Activated T-helper 17 cell treated with anti-CD3 and anti-CD28 coated beads, Interleukin-2, amount 50 U/mL, for 72 hours (primary cell): ENCODE measurements around the gene ST6GALNAC2. TPM values are rescaled to one million over a fixed set of nuclear protein-coding genes. Genes with fewer than 3 reads are reported as not detected.
A peak's percentile ranks its signal among the peaks of the same experiment; 100 is the strongest.
"Not testable (repeated sequence)": the region's sequence is repeated elsewhere in the genome, so short reads cannot be mapped to it uniquely, and the experiment has no call there.

Source experiments
- ATAC-seq: fragments of 150-1000 bp; cut with Tn5 transposase; replicated peaks from 2 replicates; pipeline ENCODE4 v1.10.0; 2021; ENCODE audit warnings: mild to moderate bottlenecking, moderate library complexity
- H3K27ac Mint-ChIP-seq: one replicate; pipeline ENCODE4 v1.8.0; 2022; ENCODE audit warnings: mixed read lengths
- H3K27me3 Mint-ChIP-seq: one replicate; pipeline ENCODE4 v1.8.0; 2022; ENCODE audit warnings: mixed read lengths
- H3K36me3 Mint-ChIP-seq: one replicate; pipeline ENCODE4 v1.8.0; 2022; ENCODE audit warnings: low read depth, mild to moderate bottlenecking, mixed read lengths
- H3K4me1 Mint-ChIP-seq: one replicate; pipeline ENCODE4 v1.8.0; 2022; ENCODE audit warnings: mixed read lengths
- H3K4me3 Mint-ChIP-seq: one replicate; pipeline ENCODE4 v1.8.0; 2022; ENCODE audit warnings: mild to moderate bottlenecking, mixed read lengths
- H3K9me3 Mint-ChIP-seq: one replicate; pipeline ENCODE4 v1.8.0; 2022; ENCODE audit warnings: mixed read lengths
- total RNA-seq, 2 donors: library from RNA; stranded (reverse); gene quantifications; one replicate each; pipeline ENCODE4 v1.2.3, GENCODE V29; 2022

The ST6GALNAC2 gene
- total RNA-seq, 2 donors from 2014 or later = 0.29 TPM; not detected in 1

- Mint-ChIP-seq H3K27me3 (no peaks in the 10 kb centered on the region), H3K4me3 (no peak overlapping the region), H3K9me3 (no peaks in the 10 kb centered on the region), H3K4me1 (peaks cover 14% of the 10 kb centered on the region), H3K27ac (no peak overlapping the region), H3K36me3 (peaks cover 20% of the 10 kb centered on the region)
- no peak for ATAC-seq
Observed at GRCh38 chr17:76570457-76570856, 15.2 kb downstream of the ST6GALNAC2 start.

- ATAC-seq = no peak
- Mint-ChIP-seq H3K36me3 (peaks cover 27% of the 10 kb centered on the region), H3K9me3 (no peaks in the 10 kb centered on the region), H3K4me3 (no peak overlapping the region), H3K4me1 (peaks cover 18% of the 10 kb centered on the region), H3K27me3 (no peaks in the 10 kb centered on the region), H3K27ac (no peak overlapping the region)
Observed at GRCh38 chr17:76569607-76570279, 15.9 kb downstream of the ST6GALNAC2 start.

GRCh38 chr17:76568811-76569221, 16.8 kb downstream of the ST6GALNAC2 start:
- Mint-ChIP-seq H3K27ac (no peak overlapping the region), H3K27me3 (no peaks in the 10 kb centered on the region)
- no peak for ATAC-seq

GRCh38 chr17:76567634-76568432, 17.8 kb downstream of the ST6GALNAC2 start:
- no peak overlapping the region for H3K27ac Mint-ChIP-seq
- no peaks in the 10 kb centered on the region for H3K9me3 Mint-ChIP-seq
- no peak for ATAC-seq
- peaks cover 42% of the 10 kb centered on the region for H3K36me3 Mint-ChIP-seq
- no peaks in the 10 kb centered on the region for H3K27me3 Mint-ChIP-seq
- peaks cover 22% of the 10 kb centered on the region for H3K4me1 Mint-ChIP-seq
- no peak overlapping the region for H3K4me3 Mint-ChIP-seq

More at GRCh38 chr17:76568811-76569221, 16.8 kb downstream of the ST6GALNAC2 start:
- Mint-ChIP-seq H3K4me3 (no peak overlapping the region), H3K4me1 (peaks cover 18% of the 10 kb centered on the region), H3K9me3 (no peaks in the 10 kb centered on the region), H3K36me3 (peaks cover 32% of the 10 kb centered on the region)

- peaks cover 50% of the 10 kb centered on the region for H3K36me3 Mint-ChIP-seq
- ATAC-seq = no peak
- H3K27ac Mint-ChIP-seq = peak overlapping the region; percentile 19
- H3K4me1 Mint-ChIP-seq = peaks cover 26% of the 10 kb centered on the region
- H3K27me3 Mint-ChIP-seq = no peaks in the 10 kb centered on the region
- no peak overlapping the region for H3K4me3 Mint-ChIP-seq
- H3K9me3 Mint-ChIP-seq = no peaks in the 10 kb centered on the region
Observed at GRCh38 chr17:76566988-76567431, 18.6 kb downstream of the ST6GALNAC2 start.

GRCh38 chr17:76566613-76566943, 19.1 kb downstream of the ST6GALNAC2 start:
- ATAC-seq = no peak
- H3K36me3 Mint-ChIP-seq = peaks cover 55% of the 10 kb centered on the region
- H3K4me1 Mint-ChIP-seq = peaks cover 30% of the 10 kb centered on the region
- H3K27ac Mint-ChIP-seq = no peak overlapping the region
- H3K4me3 Mint-ChIP-seq = no peak overlapping the region
- no peaks in the 10 kb centered on the region for H3K9me3 Mint-ChIP-seq
- no peaks in the 10 kb centered on the region for H3K27me3 Mint-ChIP-seq

- Mint-ChIP-seq H3K4me1 (peaks cover 33% of the 10 kb centered on the region), H3K4me3 (peak overlapping the region; percentile 1), H3K36me3 (peaks cover 61% of the 10 kb centered on the region), H3K27ac (peak overlapping the region; percentile 55), H3K27me3 (no peaks in the 10 kb centered on the region), H3K9me3 (no peaks in the 10 kb centered on the region)
- no peak for ATAC-seq
Observed at GRCh38 chr17:76565728-76566612, 19.7 kb downstream of the ST6GALNAC2 start.

GRCh38 chr17:76564991-76565727, 20.5 kb downstream of the ST6GALNAC2 start:
- H3K4me3 Mint-ChIP-seq = peak overlapping the region; percentile 1
- ATAC-seq = peak; percentile 76
- not testable (repeated sequence) for H3K9me3 Mint-ChIP-seq, H3K27me3 Mint-ChIP-seq
- H3K27ac Mint-ChIP-seq = peak overlapping the region; percentile 55
- peaks cover 35% of the 10 kb centered on the region for H3K4me1 Mint-ChIP-seq
- peaks cover 69% of the 10 kb centered on the region for H3K36me3 Mint-ChIP-seq

GRCh38 chr17:76563359-76563758, 22.3 kb downstream of the ST6GALNAC2 start:
- Mint-ChIP-seq H3K27ac (peak overlapping the region; percentile 26), H3K36me3 (peaks cover 87% of the 10 kb centered on the region), H3K4me3 (peak overlapping the region; percentile 100), H3K4me1 (peaks cover 39% of the 10 kb centered on the region)
- H3K9me3 Mint-ChIP-seq, H3K27me3 Mint-ChIP-seq: not testable (repeated sequence)
- peak; percentile 34 for ATAC-seq

GRCh38 chr17:76562734-76563148, 22.9 kb downstream of the ST6GALNAC2 start:
- Mint-ChIP-seq H3K9me3 (no peaks in the 10 kb centered on the region), H3K4me3 (peak overlapping the region; percentile 100), H3K36me3 (peaks cover 93% of the 10 kb centered on the region), H3K27ac (peak overlapping the region; percentile 26), H3K27me3 (no peaks in the 10 kb centered on the region), H3K4me1 (peaks cover 39% of the 10 kb centered on the region)
- ATAC-seq = peak; percentile 51

- H3K27me3 Mint-ChIP-seq = no peaks in the 10 kb centered on the region
- H3K27ac Mint-ChIP-seq = peak overlapping the region; percentile 88
- peak overlapping the region; percentile 100 for H3K4me3 Mint-ChIP-seq
Observed at GRCh38 chr17:76561799-76562268, 23.8 kb downstream of the ST6GALNAC2 start.

GRCh38 chr17:76561332-76561731, 24.3 kb downstream of the ST6GALNAC2 start:
- no peak for ATAC-seq
- H3K36me3 Mint-ChIP-seq = peaks cover 92% of the 10 kb centered on the region
- no peaks in the 10 kb centered on the region for H3K9me3 Mint-ChIP-seq
- H3K4me3 Mint-ChIP-seq = peak overlapping the region; percentile 100
- peaks cover 32% of the 10 kb centered on the region for H3K4me1 Mint-ChIP-seq
- peak overlapping the region; percentile 88 for H3K27ac Mint-ChIP-seq
- no peaks in the 10 kb centered on the region for H3K27me3 Mint-ChIP-seq

More at GRCh38 chr17:76561799-76562268, 23.8 kb downstream of the ST6GALNAC2 start:
- Mint-ChIP-seq H3K9me3 (no peaks in the 10 kb centered on the region), H3K36me3 (peaks cover 96% of the 10 kb centered on the region), H3K4me1 (peaks cover 36% of the 10 kb centered on the region)
- no peak for ATAC-seq

- Mint-ChIP-seq H3K4me1 (peaks cover 27% of the 10 kb centered on the region), H3K4me3 (peak overlapping the region; percentile 100), H3K27ac (peak overlapping the region; percentile 100), H3K36me3 (peaks cover 87% of the 10 kb centered on the region), H3K9me3 (no peaks in the 10 kb centered on the region), H3K27me3 (no peaks in the 10 kb centered on the region)
- ATAC-seq = no peak
Observed at GRCh38 chr17:76560877-76561221, 24.8 kb downstream of the ST6GALNAC2 start.
